Activated CD4-positive, CD25-positive, alpha-beta regulatory T cell treated with anti-CD3 and anti-CD28 coated beads, Interleukin-2, amount 50 U/mL, for 24 hours (primary cell): ENCODE results near the gene DEGS2.
A peak's percentile ranks its signal among the peaks of the same experiment; 100 is the strongest.
"Not testable (repeated sequence)": the region's sequence is repeated elsewhere in the genome, so short reads cannot be mapped to it uniquely, and the experiment has no call there.

ENCODE experiments used
- ATAC-seq, 2 donors: fragments of 150-1000 bp; cut with Tn5 transposase; one replicate each; pipeline ENCODE4 v1.10.0; 2021; ENCODE audit warnings: mild to moderate bottlenecking in 1 of 2, moderate library complexity in 1 of 2

DEGS2 gene

GRCh38 chr14:100176811-100177327 lies 17.4 kb upstream of the DEGS2 start:
- no peak for ATAC-seq

- no peak for ATAC-seq
Measured at GRCh38 chr14:100173353-100173752, 13.9 kb upstream of the DEGS2 start.

GRCh38 chr14:100172811-100173210 lies 13.4 kb upstream of the DEGS2 start:
- ATAC-seq, result no peak

GRCh38 chr14:100170880-100171279 lies 11.4 kb upstream of the DEGS2 start:
- no peak for ATAC-seq

GRCh38 chr14:100168506-100168905 lies 9.1 kb upstream of the DEGS2 start:
- ATAC-seq, result no peak

GRCh38 chr14:100165831-100166440 lies 6.5 kb upstream of the DEGS2 start:
- no peak for ATAC-seq

GRCh38 chr14:100165376-100165775 lies 5.9 kb upstream of the DEGS2 start:
- no peak for ATAC-seq

- no peak for ATAC-seq
Measured at GRCh38 chr14:100160534-100160916, 1.1 kb upstream of the DEGS2 start.

- ATAC-seq, result peak; percentile 27 to 37
Measured at GRCh38 chr14:100159865-100160533, 554 bp upstream of the DEGS2 start.

GRCh38 chr14:100158566-100159093 lies 815 bp downstream of the DEGS2 start:
- ATAC-seq, result no peak

GRCh38 chr14:100157548-100158232 lies 1.8 kb downstream of the DEGS2 start:
- ATAC-seq, result not testable (repeated sequence)

GRCh38 chr14:100156776-100157175 lies 2.7 kb downstream of the DEGS2 start:
- ATAC-seq, result no peak

GRCh38 chr14:100155756-100156616 lies 3.5 kb downstream of the DEGS2 start:
- ATAC-seq, result no peak

- no peak for ATAC-seq
Measured at GRCh38 chr14:100155049-100155621, 4.3 kb downstream of the DEGS2 start.

GRCh38 chr14:100153560-100153959 lies 5.9 kb downstream of the DEGS2 start:
- no peak for ATAC-seq

- no peak for ATAC-seq
Measured at GRCh38 chr14:100152091-100152490, 7.4 kb downstream of the DEGS2 start.

GRCh38 chr14:100150932-100151587 lies 8.4 kb downstream of the DEGS2 start:
- ATAC-seq, result no peak

GRCh38 chr14:100149851-100150611 lies 9.4 kb downstream of the DEGS2 start:
- no peak for ATAC-seq

- ATAC-seq, result no peak
Measured at GRCh38 chr14:100148837-100149731, 10.4 kb downstream of the DEGS2 start.
